Neural progenitor cell (in vitro differentiated cells): ENCODE data around the gene YTHDF1.

Experiments
- EZH2 ChIP-seq: fragments of 200-600 bp; sonication (generic); IDR thresholded peaks from 2 replicates; pipeline ENCODE4 v1.6.1; 2017; ENCODE audit warnings: antibody characterized with exemption, mild to moderate bottlenecking, moderate library complexity
- EZH2phosphoT487 ChIP-seq: fragments of 200-600 bp; sonication (generic); IDR thresholded peaks from 2 replicates; pipeline ENCODE4 v1.6.1; 2017; ENCODE audit warnings: antibody characterized with exemption
- TF ChIP-seq, protein P1 (sequence below): fragments of 200-600 bp; sonication (generic); IDR thresholded peaks from 2 replicates; pipeline ENCODE4 v1.5.1; 2017; ENCODE audit warnings: antibody characterized with exemption, mild to moderate bottlenecking

DNA sequence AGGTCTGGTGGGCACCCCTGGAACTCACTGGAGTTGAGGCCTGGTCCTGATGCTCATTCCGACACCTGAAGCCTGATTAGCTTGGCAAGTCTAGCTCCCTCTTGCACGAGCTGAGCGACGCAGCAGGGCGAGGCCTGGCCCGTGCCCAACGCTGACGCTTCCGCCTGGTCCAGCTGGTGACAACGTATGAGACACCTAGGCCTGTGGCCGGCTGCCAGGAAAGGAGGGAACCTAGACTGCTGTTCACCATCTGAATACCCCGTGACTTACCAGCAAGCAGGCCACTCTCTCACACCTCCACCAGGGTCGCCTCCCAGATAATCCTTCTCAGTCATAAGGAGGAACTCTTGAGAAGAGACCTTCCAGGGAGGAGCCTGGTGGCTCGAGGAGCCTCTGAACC lies 24.5 kb downstream of the YTHDF1 start:
- TF ChIP-seq, protein P1, sequence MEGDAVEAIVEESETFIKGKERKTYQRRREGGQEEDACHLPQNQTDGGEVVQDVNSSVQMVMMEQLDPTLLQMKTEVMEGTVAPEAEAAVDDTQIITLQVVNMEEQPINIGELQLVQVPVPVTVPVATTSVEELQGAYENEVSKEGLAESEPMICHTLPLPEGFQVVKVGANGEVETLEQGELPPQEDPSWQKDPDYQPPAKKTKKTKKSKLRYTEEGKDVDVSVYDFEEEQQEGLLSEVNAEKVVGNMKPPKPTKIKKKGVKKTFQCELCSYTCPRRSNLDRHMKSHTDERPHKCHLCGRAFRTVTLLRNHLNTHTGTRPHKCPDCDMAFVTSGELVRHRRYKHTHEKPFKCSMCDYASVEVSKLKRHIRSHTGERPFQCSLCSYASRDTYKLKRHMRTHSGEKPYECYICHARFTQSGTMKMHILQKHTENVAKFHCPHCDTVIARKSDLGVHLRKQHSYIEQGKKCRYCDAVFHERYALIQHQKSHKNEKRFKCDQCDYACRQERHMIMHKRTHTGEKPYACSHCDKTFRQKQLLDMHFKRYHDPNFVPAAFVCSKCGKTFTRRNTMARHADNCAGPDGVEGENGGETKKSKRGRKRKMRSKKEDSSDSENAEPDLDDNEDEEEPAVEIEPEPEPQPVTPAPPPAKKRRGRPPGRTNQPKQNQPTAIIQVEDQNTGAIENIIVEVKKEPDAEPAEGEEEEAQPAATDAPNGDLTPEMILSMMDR: no peak
- TF ChIP-seq EZH2 (no peak), EZH2phosphoT487 (no peak)
